Vagina (tissue), 2 donors: Measurements from ENCODE around the gene CEBPA. TPM values are rescaled to one million over a fixed set of nuclear protein-coding genes. Genes with fewer than 3 reads are reported as not detected.

Experiments
- DNase-seq, 2 donors: peaks; one replicate each; pipeline ENCODE4 v3.0.0-alpha.2; 2017; ENCODE audit errors: extremely low spot score in 2 of 2
- H3K27ac ChIP-seq: fragments of 200-600 bp; sonication (generic); one replicate; pipeline ENCODE4 v1.5.1; 2019
- H3K27me3 ChIP-seq: fragments of 200-600 bp; sonication (generic); one replicate; pipeline ENCODE4 v1.5.1; 2019
- H3K36me3 ChIP-seq, 2 donors: fragments of 200-600 bp; sonication (generic); one replicate each; pipeline ENCODE4 v1.5.1; 2017 to 2019
- H3K4me1 ChIP-seq: fragments of 200-600 bp; sonication (generic); one replicate; pipeline ENCODE4 v1.5.1; 2019
- H3K4me3 ChIP-seq, 2 donors: fragments of 200-600 bp; sonication (generic); 1 replicate in 1 of 2; 2 replicates in 1 of 2; pipeline ENCODE4 v1.5.1; 2016 to 2019
- H3K9me3 ChIP-seq: fragments of 200-600 bp; sonication (generic); one replicate; pipeline ENCODE4 v1.5.1; 2019
- POLR2A ChIP-seq, 2 donors: fragments of 450-650 bp; IDR thresholded peaks; one replicate each; pipeline ENCODE4 v1.6.1; 2017; ENCODE audit warnings: antibody characterized with exemption in 2 of 2, mild to moderate bottlenecking in 2 of 2, moderate library complexity in 2 of 2
- POLR2AphosphoS5 ChIP-seq, 2 donors: sonication (generic); formaldehyde crosslinking; IDR thresholded peaks; one replicate each; pipeline ENCODE4 v1.9.0; 2017; ENCODE audit warnings: antibody characterized with exemption in 2 of 2, mild to moderate bottlenecking in 2 of 2, low read depth in 1 of 2; ENCODE audit not compliant: insufficient read depth in 1 of 2
- intact Hi-C: fragments of 100-400 bp; cut with DNase I; formaldehyde crosslinking; loops from one replicate; pipeline ENCODE4 v1.15.1; 2023
- total RNA-seq: library from RNA; depleted of rRNA; stranded (reverse); fragments of >200 nt; gene quantifications from one replicate; pipeline ENCODE4 v1.2.3, GENCODE V29; 2016
- TF ChIP-seq, protein P1 (sequence below), 3 experiments: fragments of 450-650 bp in 2 of 3; fragments of 200-600 bp in 1 of 3; sonication (generic) in 1 of 3; IDR thresholded peaks; one replicate each; pipeline ENCODE4 v1.5.1; 2017 to 2019; ENCODE audit warnings: antibody characterized with exemption in 3 of 3, mild to moderate bottlenecking in 2 of 3, moderate library complexity in 2 of 3

The CEBPA gene
- total RNA-seq, 1 donor from 2014 or later, result 38.3 TPM

DNA sequence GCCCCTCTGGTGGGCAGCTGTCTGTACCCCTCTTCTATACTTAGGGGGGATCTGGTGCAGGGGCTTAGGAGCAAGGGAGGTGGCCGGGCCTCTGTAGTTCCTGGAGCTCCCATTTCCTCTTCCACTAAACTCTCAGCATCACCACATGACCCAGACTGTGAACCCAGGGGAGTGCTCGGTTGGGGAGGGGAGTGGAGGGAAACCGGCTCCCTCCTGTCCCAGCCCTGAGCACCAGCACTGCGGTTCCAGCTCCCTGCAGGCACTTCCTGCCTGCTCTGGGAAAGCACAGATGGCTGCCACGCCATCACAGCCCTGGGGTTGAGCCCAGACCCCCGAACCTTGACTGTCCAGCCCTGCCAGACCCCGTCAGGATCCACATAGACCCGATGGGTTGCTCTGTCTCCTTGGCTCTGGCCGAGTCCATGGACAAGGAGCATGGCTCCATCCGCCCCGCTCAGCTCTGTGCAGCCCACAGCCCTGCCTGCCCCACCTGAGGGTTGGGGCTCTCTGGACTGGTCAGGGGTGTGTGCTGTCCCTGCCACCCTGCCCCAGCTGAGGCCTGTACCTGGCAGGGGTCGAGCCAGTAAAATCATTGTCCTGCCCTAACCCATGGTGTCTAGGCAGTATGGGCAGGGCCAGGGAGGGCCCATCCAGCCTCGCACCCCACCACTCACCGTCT, 40.7 kb downstream of the CEBPA start:
- no peak for DNase-seq
- Histone ChIP-seq H3K4me3 (no peak overlapping the region), H3K9me3 (no peaks in the 10 kb centered on the region), H3K36me3 (no peaks in the 10 kb centered on the region), H3K27ac (no peak overlapping the region), H3K27me3 (no peaks in the 10 kb centered on the region), H3K4me1 (no peaks in the 10 kb centered on the region)
- intact Hi-C loops, result no loop called here
- TF ChIP-seq POLR2AphosphoS5 (IDR thresholded peaks at IDR 0.05; ENCODE audit: insufficient read depth in 1 of 2, low read depth in 1 of 2) (no peak), POLR2A (IDR thresholded peaks at IDR 0.05) (no peak)

DNA sequence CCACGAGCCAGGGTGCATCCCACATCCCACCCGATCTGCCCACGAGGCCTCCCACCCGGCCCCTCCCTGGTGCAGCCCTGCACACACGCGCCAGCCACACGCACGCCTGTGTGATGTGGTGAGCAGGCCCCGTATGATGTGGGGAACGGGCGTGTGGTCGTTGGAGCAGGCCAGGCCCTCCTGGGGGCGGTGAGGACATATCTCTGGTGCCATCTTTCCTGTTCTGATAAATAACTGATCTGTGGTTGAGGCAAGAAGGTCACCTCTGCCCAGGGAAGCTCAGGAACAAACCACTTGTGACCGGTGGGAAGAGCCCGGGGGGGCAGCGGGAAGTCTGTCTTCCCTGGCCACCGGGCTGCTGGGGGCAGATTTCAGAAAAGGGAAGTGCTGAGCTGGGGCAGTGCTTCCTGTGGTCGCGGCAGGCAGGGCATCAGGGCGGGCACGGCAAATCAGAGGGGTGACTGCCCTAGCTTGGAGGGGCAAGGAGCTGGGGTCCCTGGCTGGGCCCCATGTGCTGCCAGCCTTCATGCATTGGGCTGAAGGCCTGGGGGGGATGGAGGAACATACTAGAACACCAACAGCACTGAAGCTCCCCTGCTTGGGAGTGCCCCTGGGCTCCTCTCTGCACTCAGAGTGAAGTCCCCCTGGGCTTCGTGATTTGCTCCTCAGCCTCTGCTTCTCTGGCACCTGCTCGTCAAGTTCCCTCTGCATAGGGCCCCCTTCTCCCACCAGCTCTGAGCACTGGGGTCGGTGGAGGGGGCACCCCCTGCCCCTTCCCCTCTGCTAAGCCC, 41.5 kb downstream of the CEBPA start:
- Histone ChIP-seq H3K36me3 (no peaks in the 10 kb centered on the region), H3K27me3 (no peaks in the 10 kb centered on the region), H3K9me3 (no peaks in the 10 kb centered on the region), H3K27ac (no peak overlapping the region), H3K4me1 (no peaks in the 10 kb centered on the region), H3K4me3 (no peak overlapping the region)
- DNase-seq, result no peak
- TF ChIP-seq POLR2A (IDR thresholded peaks at IDR 0.05), result no peak
- TF ChIP-seq, protein P1, sequence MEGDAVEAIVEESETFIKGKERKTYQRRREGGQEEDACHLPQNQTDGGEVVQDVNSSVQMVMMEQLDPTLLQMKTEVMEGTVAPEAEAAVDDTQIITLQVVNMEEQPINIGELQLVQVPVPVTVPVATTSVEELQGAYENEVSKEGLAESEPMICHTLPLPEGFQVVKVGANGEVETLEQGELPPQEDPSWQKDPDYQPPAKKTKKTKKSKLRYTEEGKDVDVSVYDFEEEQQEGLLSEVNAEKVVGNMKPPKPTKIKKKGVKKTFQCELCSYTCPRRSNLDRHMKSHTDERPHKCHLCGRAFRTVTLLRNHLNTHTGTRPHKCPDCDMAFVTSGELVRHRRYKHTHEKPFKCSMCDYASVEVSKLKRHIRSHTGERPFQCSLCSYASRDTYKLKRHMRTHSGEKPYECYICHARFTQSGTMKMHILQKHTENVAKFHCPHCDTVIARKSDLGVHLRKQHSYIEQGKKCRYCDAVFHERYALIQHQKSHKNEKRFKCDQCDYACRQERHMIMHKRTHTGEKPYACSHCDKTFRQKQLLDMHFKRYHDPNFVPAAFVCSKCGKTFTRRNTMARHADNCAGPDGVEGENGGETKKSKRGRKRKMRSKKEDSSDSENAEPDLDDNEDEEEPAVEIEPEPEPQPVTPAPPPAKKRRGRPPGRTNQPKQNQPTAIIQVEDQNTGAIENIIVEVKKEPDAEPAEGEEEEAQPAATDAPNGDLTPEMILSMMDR (IDR thresholded peaks at IDR 0.05), result no peak
- no peak for TF ChIP-seq POLR2AphosphoS5 (IDR thresholded peaks at IDR 0.05; ENCODE audit: insufficient read depth in 1 of 2, low read depth in 1 of 2)
- intact Hi-C loops, result no loop called here

DNA sequence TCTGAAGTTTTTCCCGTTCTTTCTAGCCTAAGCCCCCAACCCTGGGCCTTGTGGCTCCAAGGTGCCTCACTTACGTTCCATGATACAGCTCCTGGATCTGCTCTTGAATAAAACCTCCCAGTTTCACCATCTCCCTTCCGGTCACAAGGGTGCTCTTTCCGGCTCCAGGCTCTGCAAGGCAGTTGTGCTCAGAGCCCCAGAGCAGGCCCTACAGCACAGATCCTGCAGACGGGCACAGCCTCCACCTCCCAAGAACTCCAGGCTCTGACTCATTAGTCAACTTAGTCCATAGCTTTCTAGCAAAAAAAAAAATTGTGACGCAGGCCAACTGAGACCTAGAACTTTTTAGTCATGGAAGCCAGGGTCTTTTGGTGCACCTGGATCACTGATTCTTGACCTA, 42.8 kb downstream of the CEBPA start:
- no peak overlapping the region for H3K4me3 ChIP-seq
- no peak for DNase-seq
- no peaks in the 10 kb centered on the region for H3K36me3 ChIP-seq
- no peaks in the 10 kb centered on the region for H3K27me3 ChIP-seq
- intact Hi-C loops, result no loop called here
- no peaks in the 10 kb centered on the region for H3K9me3 ChIP-seq
- H3K27ac ChIP-seq, result no peak overlapping the region
- H3K4me1 ChIP-seq, result no peaks in the 10 kb centered on the region
- TF ChIP-seq POLR2A (IDR thresholded peaks at IDR 0.05), result no peak
- TF ChIP-seq POLR2AphosphoS5 (IDR thresholded peaks at IDR 0.05; ENCODE audit: insufficient read depth in 1 of 2, low read depth in 1 of 2), result no peak
- TF ChIP-seq, protein P1 (IDR thresholded peaks at IDR 0.05), result no peak

DNA sequence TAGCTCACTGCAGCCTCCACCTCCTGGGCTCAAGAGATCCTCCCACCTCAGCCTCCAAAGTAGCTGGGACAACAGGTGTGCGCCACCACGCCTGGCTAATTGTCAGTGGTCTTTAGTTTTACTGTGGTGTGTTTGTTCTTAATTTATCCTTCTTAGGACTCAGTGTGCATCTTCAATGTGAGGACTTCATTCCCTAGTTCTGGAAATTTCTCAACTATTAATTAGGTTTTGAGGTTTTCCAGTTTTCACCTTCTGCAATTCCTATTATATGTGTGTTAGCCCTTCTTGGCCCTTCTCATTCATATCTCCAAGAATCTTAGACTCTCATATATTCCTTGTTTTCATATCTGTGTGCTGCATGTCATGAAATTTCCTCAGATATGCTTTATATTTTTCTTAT, 44.5 kb downstream of the CEBPA start:
- TF ChIP-seq POLR2AphosphoS5 (IDR thresholded peaks at IDR 0.05; ENCODE audit: insufficient read depth in 1 of 2, low read depth in 1 of 2) (no peak), POLR2A (IDR thresholded peaks at IDR 0.05) (no peak)
- TF ChIP-seq, protein P1 (IDR thresholded peaks at IDR 0.05), result no peak
- intact Hi-C loops, result no loop called here
- Histone ChIP-seq H3K4me3 (no peak overlapping the region), H3K9me3 (no peaks in the 10 kb centered on the region), H3K4me1 (no peaks in the 10 kb centered on the region), H3K27ac (no peak overlapping the region), H3K36me3 (no peaks in the 10 kb centered on the region), H3K27me3 (no peaks in the 10 kb centered on the region)
- DNase-seq, result no peak

DNA sequence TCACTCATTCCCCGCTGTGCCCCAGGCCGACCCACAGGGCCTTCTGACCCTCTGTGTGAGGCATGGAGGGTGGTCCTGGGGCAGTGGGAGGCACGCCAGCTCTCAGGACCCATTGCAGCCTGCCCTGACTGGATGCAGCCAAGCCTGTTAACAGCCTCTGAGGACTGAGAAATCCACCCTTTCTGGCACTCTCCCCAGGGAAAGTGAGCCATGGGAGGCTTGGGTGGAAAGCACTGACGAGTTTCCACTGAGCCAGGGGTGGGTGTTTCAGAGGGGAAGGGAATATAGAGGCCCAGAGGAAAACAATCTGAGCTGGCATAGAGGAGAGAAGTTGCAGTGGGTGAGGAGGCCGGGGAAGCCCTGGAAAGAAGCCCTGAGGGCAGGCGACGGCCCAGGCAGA, 46.1 kb downstream of the CEBPA start:
- Histone ChIP-seq H3K4me3 (no peak overlapping the region), H3K27ac (no peak overlapping the region), H3K27me3 (no peaks in the 10 kb centered on the region), H3K9me3 (no peaks in the 10 kb centered on the region), H3K36me3 (no peaks in the 10 kb centered on the region), H3K4me1 (no peaks in the 10 kb centered on the region)
- intact Hi-C loops, result no loop called here
- no peak for DNase-seq
- TF ChIP-seq POLR2AphosphoS5 (IDR thresholded peaks at IDR 0.05; ENCODE audit: insufficient read depth in 1 of 2, low read depth in 1 of 2), result no peak
- TF ChIP-seq POLR2A (IDR thresholded peaks at IDR 0.05), result no peak
- TF ChIP-seq, protein P1 (IDR thresholded peaks at IDR 0.05), result no peak
